Tibial artery (tissue), 4 donors: Measurements from ENCODE around the gene SLCO2A1.

Source experiments
- DNase-seq, 2 donors: peaks; one replicate each; pipeline ENCODE4 v3.0.0-alpha.2; 2019
- H3K27ac ChIP-seq, 2 donors: fragments of 200-600 bp; sonication (generic) in 1 of 2; 1 replicate in 1 of 2; 2 replicates in 1 of 2; pipeline ENCODE4 v1.5.1; 2018 to 2019; ENCODE audit warnings: mild to moderate bottlenecking in 1 of 2
- H3K27me3 ChIP-seq, 2 donors: fragments of 200-600 bp; sonication (generic) in 1 of 2; one replicate each; pipeline versions ENCODE4 v1.5.1 to v1.6.0; 2016 to 2019
- H3K36me3 ChIP-seq, 3 donors: fragments of 200-600 bp; sonication (generic) in 2 of 3; one replicate each; pipeline ENCODE4 v1.5.1; 2016 to 2019; ENCODE audit warnings: mild to moderate bottlenecking in 2 of 3
- H3K4me1 ChIP-seq, 4 donors: fragments of 200-600 bp; sonication (generic) in 2 of 4; 1 replicate in 3 of 4; 2 replicates in 1 of 4; pipeline ENCODE4 v1.5.1; 2016 to 2019
- H3K4me3 ChIP-seq, 2 donors: fragments of 200-600 bp; sonication (generic) in 1 of 2; 1 replicate in 1 of 2; 2 replicates in 1 of 2; pipeline ENCODE4 v1.5.1; 2018 to 2019; ENCODE audit warnings: mild to moderate bottlenecking in 2 of 2
- H3K9me3 ChIP-seq, 3 donors: fragments of 200-600 bp; sonication (generic) in 1 of 3; one replicate each; pipeline ENCODE4 v1.5.1; 2016 to 2019
- intact Hi-C: fragments of 100-400 bp; cut with DNase I; formaldehyde crosslinking; loops from one replicate; pipeline ENCODE4 v1.15.0; 2023; ENCODE audit warnings: low total_unique reads
- TF ChIP-seq, protein P1 (sequence below), 2 experiments: fragments of 200-600 bp in 1 of 2; fragments of 450-650 bp in 1 of 2; IDR thresholded peaks; one replicate each; pipeline ENCODE4 v1.5.1; 2017 to 2019; ENCODE audit warnings: antibody characterized with exemption in 2 of 2, mild to moderate bottlenecking in 1 of 2, moderate library complexity in 1 of 2

Gene SLCO2A1

GRCh38 chr3:133992951-133993620 is 36.6 kb downstream of the SLCO2A1 start:
- TF ChIP-seq, protein P1, sequence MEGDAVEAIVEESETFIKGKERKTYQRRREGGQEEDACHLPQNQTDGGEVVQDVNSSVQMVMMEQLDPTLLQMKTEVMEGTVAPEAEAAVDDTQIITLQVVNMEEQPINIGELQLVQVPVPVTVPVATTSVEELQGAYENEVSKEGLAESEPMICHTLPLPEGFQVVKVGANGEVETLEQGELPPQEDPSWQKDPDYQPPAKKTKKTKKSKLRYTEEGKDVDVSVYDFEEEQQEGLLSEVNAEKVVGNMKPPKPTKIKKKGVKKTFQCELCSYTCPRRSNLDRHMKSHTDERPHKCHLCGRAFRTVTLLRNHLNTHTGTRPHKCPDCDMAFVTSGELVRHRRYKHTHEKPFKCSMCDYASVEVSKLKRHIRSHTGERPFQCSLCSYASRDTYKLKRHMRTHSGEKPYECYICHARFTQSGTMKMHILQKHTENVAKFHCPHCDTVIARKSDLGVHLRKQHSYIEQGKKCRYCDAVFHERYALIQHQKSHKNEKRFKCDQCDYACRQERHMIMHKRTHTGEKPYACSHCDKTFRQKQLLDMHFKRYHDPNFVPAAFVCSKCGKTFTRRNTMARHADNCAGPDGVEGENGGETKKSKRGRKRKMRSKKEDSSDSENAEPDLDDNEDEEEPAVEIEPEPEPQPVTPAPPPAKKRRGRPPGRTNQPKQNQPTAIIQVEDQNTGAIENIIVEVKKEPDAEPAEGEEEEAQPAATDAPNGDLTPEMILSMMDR (IDR thresholded peaks at IDR 0.05): no peak
- no peaks in the 10 kb centered on the region for H3K36me3 ChIP-seq
- no peak for DNase-seq
- intact Hi-C loops: no loop called here
- no peak overlapping the region for H3K27ac ChIP-seq
- H3K9me3 ChIP-seq: no peaks in the 10 kb centered on the region
- H3K27me3 ChIP-seq: no peaks in the 10 kb centered on the region
- H3K4me1 ChIP-seq: peaks cover 0 to 5% (median 2%) of the 10 kb centered on the region in 4 donors
- no peak overlapping the region for H3K4me3 ChIP-seq

- TF ChIP-seq, protein P1 (IDR thresholded peaks at IDR 0.05): no peak
- Histone ChIP-seq H3K27ac (no peak overlapping the region), H3K4me3 (no peak overlapping the region), H3K4me1 (peaks cover 0 to 5% (median 2%) of the 10 kb centered on the region in 4 donors), H3K27me3 (no peaks in the 10 kb centered on the region), H3K9me3 (no peaks in the 10 kb centered on the region), H3K36me3 (no peaks in the 10 kb centered on the region)
- intact Hi-C loops: no loop called here
- DNase-seq: no peak
These were observed 37.3 kb downstream of the SLCO2A1 start for GRCh38 chr3:133992381-133992780.

- no peaks in the 10 kb centered on the region for H3K9me3 ChIP-seq
- H3K4me3 ChIP-seq: no peak overlapping the region
- H3K36me3 ChIP-seq: no peaks in the 10 kb centered on the region
- intact Hi-C loops: no loop called here
- no peak overlapping the region for H3K27ac ChIP-seq
- no peaks in the 10 kb centered on the region for H3K27me3 ChIP-seq
- no peak for DNase-seq
- H3K4me1 ChIP-seq: peaks cover 0 to 5% (median 2%) of the 10 kb centered on the region in 4 donors
- TF ChIP-seq, protein P1 (IDR thresholded peaks at IDR 0.05): no peak
These were observed 38.1 kb downstream of the SLCO2A1 start for GRCh38 chr3:133991637-133992036.

DNA sequence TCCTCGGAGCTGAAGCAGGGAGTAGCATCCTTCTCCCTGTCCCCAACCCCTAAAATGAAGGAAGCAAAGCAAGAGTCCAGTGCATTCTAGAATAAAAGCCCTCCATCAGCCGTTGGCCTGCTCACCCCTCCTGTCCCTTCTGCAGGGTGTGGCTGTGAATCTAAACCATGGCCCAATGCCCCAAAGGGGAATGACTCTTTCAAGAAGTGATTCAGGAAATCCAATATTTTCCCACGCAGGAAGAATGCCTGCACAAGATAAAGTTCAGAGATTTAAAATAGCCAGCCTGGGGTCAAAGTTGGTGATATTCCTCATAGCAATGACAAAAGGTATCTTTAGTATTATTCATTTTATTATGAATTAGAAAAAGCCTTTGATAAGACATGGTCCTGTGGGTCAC is 38.5 kb downstream of the SLCO2A1 start:
- TF ChIP-seq, protein P1 (IDR thresholded peaks at IDR 0.05): no peak
- no peaks in the 10 kb centered on the region for H3K27me3 ChIP-seq
- DNase-seq: no peak
- H3K4me1 ChIP-seq: peaks cover 0 to 5% (median 2%) of the 10 kb centered on the region in 4 donors
- H3K9me3 ChIP-seq: no peaks in the 10 kb centered on the region
- intact Hi-C loops: no loop called here
- H3K27ac ChIP-seq: no peak overlapping the region
- H3K4me3 ChIP-seq: no peak overlapping the region
- H3K36me3 ChIP-seq: no peaks in the 10 kb centered on the region

- no peaks in the 10 kb centered on the region for H3K36me3 ChIP-seq
- H3K27ac ChIP-seq: no peak overlapping the region
- H3K4me3 ChIP-seq: no peak overlapping the region
- intact Hi-C loops: no loop called here
- TF ChIP-seq, protein P1 (IDR thresholded peaks at IDR 0.05): no peak
- peak in 1 of 2 donors; percentile 51 for DNase-seq
- no peaks in the 10 kb centered on the region for H3K9me3 ChIP-seq
- H3K4me1 ChIP-seq: peaks cover 0 to 5% (median 2%) of the 10 kb centered on the region in 4 donors
- no peaks in the 10 kb centered on the region for H3K27me3 ChIP-seq
These were observed 39.6 kb downstream of the SLCO2A1 start for GRCh38 chr3:133989936-133990702.
